Activated CD4-positive, CD25-positive, alpha-beta regulatory T cell treated with anti-CD3 and anti-CD28 coated beads, Interleukin-2, amount 50 U/mL, for 72 hours (primary cell): ENCODE results near the gene PPP1R12B.
"Not testable (repeated sequence)": the region's sequence is repeated elsewhere in the genome, so short reads cannot be mapped to it uniquely, and the experiment has no call there.

Experiments used
- DNase-seq: peaks from one replicate; pipeline ENCODE4 v3.0.0; 2021

Gene PPP1R12B

GRCh38 chr1:202405928-202406327, 57.4 kb downstream of the PPP1R12B start:
- DNase-seq, result no peak

- DNase-seq, result not testable (repeated sequence)
Measured at GRCh38 chr1:202406896-202407295, 58.4 kb downstream of the PPP1R12B start.

DNA sequence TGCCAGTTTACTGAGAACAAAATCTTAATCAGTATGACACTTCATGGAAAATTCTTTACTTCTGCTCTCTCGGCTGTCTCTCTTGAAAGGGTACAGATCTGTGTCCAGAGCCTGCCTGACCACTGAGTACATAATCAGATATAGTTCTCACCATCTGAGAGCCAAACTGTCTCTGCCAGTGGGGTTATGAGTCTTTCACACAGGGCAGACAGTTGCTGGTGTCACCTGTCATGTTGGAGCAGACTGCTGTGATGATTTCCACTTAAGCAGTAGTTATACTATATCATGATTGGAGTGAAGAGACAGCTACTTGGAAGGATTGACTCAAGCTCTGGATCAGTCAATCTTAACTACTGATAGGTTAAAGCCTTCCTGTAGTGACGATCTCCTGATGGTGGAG, 58.9 kb downstream of the PPP1R12B start:
- DNase-seq, result not testable (repeated sequence)

DNA sequence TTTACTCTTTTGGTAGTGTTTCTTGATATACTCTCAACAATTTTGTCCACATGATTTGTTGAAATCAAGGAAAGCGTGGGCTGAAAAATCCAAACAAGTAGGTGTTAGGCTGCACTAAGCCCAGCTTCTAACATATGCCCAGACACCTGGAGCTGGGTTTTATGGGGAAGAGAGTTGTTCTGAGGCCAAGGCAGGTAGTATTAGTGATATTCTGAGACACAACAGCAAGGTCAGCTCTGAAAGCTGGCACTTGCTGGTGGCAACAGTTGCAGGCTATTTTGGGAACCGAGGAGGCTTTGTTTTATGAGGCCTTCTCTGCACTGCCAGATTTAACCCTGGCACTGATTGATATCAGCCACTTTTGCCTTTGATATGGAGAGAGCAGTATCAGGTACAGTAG, 61.8 kb downstream of the PPP1R12B start:
- not testable (repeated sequence) for DNase-seq

DNA sequence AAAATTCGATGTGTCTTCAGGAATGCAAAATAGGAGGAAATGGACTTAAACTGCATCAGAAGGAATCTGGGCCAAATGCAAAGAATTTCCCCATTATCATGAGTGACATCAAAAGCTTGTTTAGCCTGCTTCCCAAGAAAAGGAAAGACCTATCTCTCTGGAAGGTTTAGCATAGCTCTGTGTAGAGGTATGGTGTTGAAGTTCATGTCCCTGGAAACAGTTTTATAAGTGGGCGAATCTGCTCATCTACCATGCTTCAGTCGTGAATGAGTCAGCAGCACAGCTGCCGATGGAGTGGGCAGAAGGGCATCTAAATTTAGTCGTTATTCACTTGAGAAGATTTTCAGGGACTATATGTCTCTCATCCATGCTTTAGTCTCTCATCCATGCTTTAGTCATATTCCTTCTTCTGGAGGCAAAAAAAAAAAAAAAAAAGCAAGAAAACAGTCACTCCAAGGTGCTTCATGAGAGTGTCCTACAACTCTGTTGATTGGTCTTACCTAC, 62.4 kb downstream of the PPP1R12B start:
- DNase-seq, result not testable (repeated sequence)

GRCh38 chr1:202411422-202411821, 62.9 kb downstream of the PPP1R12B start:
- DNase-seq, result no peak

- DNase-seq, result not testable (repeated sequence)
Measured at GRCh38 chr1:202412421-202412820, 63.9 kb downstream of the PPP1R12B start.

- DNase-seq, result no peak
Measured at GRCh38 chr1:202416641-202417040, 68.1 kb downstream of the PPP1R12B start.

DNA sequence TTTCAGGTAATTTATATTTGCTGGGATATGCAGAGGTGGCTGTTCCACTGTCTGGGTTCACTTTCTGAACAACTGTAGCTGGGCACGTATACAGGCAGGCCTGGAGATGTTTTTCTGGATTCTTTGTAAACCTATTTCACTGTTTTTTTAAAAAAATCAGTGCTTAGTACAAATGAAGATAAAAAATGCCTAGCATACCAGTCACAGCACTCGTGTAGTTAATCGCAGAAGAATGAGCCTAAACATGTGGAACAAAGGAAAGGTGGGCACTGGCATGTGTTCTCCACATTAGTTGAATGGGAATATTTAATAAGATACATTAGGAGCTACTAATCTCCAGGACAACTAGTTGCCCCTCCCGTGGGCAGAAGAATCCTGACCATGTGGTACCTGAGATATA, 68.6 kb downstream of the PPP1R12B start:
- not testable (repeated sequence) for DNase-seq

GRCh38 chr1:202417762-202418201, 69.3 kb downstream of the PPP1R12B start:
- DNase-seq, result not testable (repeated sequence)

DNA sequence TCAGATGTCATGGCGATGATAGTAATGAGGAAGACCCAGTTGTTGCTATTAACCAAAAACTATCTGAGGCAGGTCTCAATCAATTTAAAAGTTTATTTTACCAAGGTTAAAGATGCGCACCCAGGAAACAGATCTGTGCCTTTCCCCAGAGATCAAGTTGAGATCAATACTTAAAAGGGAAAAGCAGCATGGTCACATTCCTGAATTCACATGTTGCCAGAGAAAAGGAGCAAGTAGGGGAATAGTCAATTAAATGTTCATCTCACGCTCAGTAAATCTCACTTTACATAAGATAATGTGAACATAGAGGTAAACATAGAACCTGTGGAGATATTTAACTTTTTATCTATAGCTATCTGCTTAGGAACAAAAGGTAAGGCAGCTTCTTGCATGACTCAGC, 71.2 kb downstream of the PPP1R12B start:
- DNase-seq, result not testable (repeated sequence)

DNA sequence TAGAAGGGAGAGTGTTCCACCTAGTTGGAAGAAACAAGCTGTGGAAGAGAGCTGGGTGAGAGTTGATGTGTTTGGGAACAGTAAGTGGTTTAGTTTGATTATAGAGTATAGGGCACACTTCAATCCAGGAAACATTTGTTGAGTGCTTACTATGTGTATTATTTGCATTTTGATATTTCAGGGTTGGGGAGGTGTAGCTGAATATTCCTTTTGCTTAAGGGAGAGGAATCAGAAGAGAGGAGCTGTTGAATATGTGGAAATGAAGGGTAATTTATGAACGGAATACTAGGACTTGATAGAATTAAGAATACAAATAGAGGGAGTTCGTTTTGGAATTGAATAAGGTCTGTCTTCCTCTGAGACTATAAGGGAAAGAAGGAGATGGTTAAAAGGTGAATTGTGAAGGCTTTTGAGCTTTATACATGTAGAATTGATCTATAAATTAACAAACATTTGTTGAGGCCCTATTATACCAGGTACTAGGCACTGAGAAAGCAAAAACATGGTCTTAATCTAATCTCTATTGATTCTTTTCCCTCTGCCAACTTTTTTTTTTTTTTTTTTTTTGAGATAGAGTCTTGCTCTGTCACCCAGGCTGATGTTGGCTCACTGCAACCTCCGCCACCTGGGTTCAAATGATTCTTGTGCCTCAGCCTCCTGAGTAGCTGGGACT, 72.1 kb downstream of the PPP1R12B start:
- not testable (repeated sequence) for DNase-seq

- DNase-seq, result not testable (repeated sequence)
Measured at GRCh38 chr1:202422709-202423108, 74.2 kb downstream of the PPP1R12B start.

DNA sequence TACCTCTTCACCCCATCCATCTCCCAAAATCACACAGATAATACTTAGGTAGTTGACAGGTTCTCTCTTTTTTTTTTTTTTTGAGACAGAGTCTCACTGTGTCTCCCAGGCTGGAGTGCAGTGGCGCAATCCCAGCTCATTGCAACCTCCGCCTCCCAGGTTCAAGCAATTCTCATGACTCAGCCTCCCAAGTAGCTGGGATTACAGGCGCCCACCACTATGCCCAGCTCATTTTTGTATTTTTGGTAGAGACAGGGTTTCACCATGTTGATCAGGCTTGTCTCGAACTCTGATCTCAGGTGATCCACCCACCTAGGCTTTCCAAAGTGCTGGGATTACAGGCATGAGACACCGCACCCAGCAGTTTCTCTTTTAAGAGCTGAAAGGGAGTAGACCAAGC, 75.8 kb downstream of the PPP1R12B start:
- DNase-seq, result not testable (repeated sequence)

DNA sequence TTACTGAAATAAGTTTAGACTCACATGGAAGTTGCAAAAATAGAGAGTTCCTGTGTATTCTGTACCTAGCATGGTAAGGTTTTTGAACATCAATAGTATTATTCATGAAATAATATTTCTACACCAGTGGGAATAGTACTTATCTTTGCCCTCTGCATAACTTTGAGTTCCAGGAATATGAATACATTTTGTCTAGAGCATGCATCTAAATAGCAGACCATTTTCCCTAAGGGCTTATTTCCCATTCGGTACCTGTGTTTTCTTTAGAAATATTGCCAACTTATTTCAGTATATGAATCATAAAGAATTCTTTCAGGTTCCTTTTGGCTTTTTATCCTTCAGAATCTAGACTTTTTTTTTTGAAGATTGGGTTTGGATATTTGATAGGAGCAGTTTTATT, 81.6 kb downstream of the PPP1R12B start:
- DNase-seq, result not testable (repeated sequence)

DNA sequence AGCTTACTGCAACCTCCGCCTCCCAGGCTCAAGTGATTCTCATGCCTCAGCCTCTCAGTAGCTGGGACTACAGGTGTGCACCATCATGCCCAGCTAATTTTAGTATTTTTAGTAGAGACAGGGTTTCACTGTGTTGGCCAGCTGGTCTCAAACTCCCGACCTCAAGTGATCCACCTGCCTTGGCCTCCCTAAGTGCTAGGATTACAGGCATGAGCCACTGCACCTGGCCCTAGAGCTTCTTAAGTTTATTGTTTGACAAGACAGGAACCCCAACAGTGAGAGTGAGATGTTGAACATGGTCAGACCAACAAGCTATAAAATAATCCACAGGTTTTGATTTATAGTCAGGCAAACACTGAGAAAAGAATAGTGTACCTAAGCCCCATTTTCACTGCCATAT, 83.8 kb downstream of the PPP1R12B start:
- DNase-seq, result not testable (repeated sequence)

- no peak for DNase-seq
Measured at GRCh38 chr1:202433155-202434043, 84.9 kb downstream of the PPP1R12B start.

DNA sequence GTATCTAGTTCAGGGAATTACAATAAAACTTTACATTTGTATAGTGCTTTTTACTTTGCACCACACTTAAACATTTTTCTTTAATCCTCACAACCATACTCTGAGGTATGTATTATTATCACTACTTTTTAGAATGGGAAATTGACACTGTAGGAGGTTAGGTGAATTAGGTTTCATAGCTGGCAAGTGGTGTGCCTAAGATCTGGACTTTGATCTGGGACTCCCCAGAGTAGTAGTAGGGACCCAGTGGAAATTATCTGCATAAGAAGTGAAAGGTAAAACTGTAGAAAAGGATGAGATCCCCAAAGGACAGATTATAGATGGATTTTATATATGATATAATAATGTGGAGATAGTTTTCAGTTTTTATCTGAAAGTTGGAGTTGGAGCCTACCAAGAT, 85.6 kb downstream of the PPP1R12B start:
- no peak for DNase-seq

GRCh38 chr1:202438393-202439174, 90.1 kb downstream of the PPP1R12B start:
- no peak for DNase-seq

GRCh38 chr1:202439308-202439707, 90.8 kb downstream of the PPP1R12B start:
- no peak for DNase-seq

DNA sequence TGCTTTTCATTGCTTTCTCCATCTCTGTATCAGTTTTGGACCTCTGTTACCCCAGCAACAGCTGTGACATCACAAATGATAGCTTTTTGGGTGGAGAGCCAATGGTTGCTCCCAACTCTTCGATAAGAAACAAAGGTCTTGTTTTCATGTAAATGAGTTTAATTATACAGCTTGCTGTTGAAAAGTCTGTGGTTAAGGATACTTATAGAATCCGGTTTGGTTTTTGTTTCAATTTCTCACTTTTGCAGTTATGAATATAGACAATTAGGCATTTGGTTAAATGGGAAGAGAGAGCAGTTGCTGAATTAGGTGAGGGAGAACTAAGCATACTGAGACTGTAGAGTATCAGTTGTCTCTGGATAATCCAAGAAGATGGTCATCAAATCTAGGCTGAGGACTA, 99.6 kb downstream of the PPP1R12B start:
- not testable (repeated sequence) for DNase-seq

DNA sequence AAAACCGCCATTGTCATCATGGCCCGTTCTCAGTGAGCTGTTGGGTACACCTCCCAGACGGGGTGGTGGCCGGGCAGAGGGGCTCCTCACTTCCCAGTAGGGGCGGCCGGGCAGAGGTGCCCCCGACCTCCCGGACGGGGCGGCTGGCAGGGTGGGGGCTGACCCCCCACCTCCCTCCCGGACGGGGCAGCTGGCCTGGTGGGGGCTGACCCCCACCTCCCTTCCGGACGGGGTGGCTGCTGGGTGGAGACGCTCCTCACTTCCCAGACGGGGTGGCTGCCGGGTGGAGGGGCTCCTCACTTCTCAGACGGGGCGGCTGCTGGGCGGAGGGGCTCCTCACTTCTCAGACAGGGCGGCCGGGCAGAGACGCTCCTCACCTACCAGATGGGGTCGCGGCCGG, 103.1 kb downstream of the PPP1R12B start:
- not testable (repeated sequence) for DNase-seq

DNA sequence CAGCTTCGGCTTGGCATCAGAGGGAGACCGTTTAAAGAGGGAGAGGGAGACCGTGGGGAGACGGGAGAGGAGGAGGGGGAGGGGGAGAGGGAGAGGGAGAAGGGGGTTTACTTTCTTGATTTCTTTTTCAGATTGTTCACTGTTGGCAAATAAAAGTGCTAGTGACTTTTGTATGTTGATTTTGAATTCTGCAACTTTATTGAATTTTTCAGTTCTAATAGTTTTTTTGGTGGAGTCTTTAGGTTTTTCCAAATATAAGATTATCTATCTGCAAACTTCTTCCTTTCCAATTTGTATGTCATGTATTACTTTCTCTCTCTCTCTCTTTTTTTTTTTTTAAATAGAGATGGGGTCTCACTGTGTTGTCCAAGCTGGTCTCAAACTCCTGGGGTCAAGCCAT, 104.0 kb downstream of the PPP1R12B start:
- DNase-seq, result no peak
